ENCODE data around the gene AOC1.
"Not testable (repeated sequence)": the region's sequence is repeated elsewhere in the genome, so short reads cannot be mapped to it uniquely, and the experiment has no call there.

The AOC1 gene

DNA sequence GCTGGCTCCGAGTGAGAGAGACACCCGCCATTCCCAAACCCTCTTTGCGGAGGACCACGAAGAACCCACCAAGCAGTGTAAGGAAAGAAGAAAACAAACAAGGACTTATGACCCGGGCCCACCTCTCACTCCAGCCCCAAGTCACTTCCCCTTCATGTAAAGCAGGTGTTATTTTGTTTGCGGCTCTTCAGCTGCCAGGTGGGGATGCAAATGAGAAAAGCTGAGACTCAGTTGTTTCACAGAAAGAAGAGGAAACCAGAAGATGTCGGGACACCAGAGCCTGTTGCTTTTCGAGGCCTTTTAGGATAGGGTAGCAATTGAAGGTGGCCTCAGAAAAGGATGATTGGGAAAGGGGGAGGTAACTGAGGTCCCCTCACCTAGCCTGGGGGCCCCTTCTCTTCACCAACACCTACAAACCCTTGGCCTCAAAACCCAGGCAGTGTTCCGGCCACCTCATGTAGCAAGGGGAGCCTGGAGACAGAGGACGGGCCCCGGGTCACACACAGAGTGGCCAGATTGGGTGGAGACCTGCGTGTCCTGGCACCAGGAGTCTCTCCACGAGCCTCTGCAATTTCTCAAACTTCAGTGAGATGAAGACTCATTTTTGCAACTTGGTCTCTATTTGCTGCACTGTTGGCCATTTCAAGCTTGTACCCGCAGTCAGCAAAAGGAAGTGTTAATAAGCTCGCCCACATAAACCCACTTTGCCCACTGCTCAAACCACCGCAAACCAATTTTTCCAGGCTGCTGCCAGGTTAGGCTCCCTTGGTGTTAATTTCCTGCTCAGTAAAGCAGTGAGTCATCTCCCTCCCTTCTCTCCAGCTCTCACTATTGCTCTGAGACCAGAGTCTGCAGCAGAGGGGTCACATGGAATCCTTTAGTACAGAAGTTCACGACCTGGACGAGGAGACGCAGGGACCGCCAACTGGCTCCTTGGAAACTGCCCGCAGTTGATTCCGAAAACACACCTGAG, 45.5 kb downstream of the AOC1 start:
- peak; percentile 72 for DNase-seq (ENCODE audit: low read depth, low spot score)

DNA sequence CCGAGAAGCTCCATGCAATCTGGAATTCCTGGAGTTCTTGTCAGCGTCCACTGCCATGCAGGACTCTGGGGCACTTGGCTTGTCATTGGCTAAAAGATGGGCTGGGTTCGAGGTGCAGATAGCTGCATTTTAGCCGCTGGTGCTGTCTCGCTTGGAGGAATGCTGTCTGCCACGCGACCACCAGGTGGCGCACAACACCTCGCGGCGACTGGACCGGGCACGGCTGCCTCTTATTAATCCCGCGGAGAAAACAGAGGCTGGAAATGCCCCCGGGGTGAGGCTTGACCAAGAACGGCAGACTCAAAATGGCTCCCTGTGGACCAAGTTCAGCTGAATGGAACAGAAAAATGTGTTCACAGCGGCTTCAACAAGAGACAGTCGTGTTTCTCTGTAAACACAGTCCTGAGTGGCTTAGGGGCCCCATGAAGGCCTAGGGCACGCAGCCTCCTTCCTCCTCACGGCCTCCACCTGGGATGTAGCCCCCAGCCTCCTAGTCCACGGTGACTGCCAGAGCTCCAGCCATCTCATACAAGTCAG, 46.2 kb downstream of the AOC1 start:
- DNase-seq (ENCODE audit: low read depth, low spot score), result peak; percentile 89

DNA sequence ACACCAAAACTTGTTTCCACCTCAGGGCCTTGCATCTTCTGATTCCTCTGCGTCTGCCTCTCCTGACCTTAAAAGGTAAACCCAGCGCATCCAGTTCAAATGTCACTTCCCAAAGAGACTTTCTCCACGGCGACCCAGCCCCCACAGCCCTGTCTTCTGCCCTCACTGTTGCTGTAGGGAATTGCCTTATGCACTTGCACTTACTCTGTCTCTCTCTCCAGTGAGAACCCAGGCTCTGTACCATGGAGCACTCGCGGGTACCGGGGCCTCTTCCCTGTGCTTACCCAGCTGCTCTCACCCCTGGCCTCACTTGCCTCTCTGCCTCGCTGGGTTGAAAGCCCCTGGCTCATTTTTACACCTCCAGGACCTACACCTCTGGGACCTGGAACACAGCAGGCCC, 48.4 kb downstream of the AOC1 start:
- no peak for DNase-seq (ENCODE audit: low read depth, low spot score)

DNA sequence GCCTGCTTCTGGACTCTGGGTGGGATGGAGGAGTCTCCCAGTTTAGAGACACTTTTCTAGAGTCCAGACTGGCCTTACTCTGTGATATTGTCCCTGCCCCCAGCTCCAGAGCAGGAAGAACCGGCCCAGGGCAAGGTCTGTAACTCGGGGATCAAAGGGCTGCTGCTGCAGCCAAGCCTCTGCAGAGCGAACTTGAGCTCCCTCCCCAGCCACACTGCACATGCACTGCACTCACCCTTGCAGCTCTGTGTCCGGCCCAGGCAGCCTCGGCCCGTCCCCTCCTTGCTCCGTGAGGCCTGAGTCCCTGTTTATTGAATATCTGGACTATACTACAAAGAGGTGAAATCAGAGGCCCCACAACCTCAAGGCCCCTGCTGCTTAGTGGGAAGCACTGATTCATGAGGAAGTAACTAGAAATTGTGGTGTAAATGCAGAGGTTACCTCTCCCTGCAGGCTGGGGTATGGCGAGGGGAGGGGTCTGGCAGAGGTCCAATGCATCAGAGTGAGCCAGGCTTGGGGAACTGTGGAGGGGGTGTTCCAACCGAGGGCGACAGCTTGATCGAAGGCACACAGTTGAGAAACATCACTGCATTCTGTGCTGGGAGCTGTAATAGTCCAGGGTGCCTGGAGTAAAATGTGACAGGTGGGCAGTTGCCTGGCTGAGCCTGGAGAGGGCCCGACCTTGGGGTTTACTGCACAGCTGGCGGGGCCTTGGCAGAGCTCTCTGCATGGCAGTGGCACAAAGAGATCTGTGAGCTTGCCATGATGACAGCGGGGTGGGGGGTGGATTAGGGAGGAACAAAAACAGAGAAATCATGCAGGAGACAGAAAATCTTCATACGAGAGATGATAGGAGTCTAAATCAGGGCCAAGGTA, 49.1 kb downstream of the AOC1 start:
- peak; percentile 50 for DNase-seq (ENCODE audit: low read depth, low spot score)

DNA sequence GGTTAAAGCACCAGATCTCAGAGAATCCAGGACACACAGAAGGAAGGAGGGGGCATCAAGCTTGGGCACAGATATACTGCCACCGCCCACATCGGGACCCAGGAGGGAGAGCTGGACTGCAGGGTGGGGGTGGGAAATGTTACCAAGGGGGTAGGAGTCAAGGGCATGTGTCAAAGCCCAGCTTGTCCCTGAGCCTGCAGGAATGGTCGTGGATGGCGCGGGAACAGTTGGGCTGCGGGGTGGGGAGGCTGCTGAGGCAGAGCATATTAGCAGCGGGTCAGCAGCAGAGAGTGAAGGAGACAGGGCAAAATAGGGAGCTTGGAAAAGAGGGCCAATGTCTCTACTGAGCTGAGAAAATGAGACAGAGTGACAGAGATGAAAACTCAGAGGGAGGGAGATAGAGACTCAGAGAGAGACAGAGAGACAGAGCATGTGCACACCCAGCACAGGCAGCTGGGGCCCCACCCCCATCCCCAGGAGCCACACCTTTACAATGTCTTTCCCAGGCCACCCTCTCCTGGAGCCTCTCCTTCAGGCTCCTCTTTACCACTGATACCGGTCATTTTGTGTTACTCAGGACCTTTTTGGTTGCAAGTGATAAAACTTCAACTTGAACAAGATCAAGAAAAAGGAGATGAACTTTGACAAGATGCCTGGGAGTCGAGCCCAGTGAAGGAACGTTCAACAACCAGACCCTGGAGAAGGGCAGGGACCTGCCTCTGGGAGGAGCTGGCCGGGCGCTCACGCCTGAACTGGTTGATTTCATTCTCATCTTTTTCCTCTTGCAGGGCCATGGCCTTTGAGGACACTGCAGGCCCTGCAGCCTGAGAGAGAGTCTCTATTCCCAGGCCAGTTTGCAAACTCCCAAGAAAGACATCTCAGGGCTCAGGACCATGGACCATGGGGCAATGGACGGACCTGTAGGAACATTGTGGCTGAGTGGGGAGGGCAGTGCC, 50.0 kb downstream of the AOC1 start:
- no peak for DNase-seq (ENCODE audit: low read depth, low spot score)

DNA sequence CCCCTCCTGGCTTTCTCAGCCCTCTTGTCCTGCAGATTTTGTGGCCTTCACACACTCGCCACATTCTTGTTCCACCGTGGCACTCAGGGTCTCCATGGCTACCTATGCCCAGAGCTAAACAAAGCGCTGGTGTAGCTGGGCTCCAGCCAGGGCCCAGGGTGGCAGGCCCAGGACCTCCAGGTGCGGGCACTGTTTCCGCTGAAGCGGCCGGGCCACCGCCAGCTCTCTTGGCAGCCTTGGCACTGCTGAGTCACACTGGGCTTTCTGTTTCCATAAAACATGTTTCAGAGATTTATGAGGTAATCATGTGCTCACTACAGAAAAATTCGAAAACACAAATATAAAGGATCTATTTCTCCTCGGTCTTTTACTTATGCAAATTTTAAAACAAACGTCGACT, 51.3 kb downstream of the AOC1 start:
- DNase-seq (ENCODE audit: low read depth, low spot score), result peak; percentile 95

DNA sequence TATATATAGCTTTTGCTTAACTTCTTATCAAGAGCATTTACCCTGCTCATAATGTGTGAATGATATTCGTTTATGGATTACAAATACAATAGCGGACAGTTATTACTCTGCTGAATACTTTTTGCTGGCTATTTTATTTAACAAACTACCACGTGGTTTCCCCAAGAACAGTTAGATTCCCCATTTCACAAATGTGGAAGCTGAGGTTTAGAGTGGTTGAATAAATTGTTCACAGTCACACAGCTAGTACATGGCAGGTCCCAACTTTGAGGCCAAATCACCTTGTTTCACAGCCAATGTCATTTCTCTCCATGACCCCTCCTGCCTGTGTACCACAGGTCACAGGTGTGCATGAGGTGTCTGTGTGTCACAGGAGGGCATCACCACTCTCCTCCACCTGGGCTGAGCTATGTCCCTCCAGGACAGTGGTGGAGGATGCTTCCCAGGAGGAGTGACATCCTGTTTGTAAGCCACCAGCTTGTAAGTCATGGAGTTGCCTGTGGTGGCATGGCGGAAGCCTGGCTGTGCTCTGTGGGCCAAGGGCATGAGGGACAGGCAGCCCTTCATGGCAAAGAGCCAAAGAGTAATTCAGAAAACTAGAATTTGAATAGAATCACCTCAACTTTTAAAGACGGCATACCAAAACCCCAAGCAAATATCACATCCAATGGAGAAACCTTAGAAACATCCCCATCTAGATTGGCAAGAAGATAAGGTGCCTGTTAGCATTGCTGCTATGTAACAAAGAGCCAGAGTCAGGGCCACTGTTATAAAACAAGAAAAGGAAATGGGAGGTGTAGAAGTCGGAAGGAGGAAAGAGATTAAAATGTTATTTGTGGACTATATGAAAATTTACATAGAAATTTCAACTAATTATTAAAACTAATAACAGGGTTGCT, 51.9 kb downstream of the AOC1 start:
- DNase-seq (ENCODE audit: low read depth, low spot score), result no peak

DNA sequence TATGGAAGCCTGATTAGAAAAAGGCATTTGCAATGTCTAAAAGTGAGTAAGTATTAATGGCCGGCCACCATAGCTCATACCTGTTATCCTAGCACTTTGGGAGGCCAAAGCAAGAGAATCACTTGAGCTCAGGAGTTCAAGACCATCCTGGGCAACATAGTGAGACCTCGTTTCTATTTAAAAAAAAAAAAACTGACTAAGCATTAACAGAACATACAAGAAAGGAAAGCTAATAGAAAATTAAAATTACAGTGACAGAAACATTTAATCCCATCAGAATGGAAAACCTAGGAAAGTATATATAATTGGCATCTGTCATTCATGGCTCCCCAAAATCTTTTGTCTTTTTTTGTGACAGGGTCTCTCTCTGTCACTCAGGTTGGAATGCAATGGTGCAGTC, 55.9 kb downstream of the AOC1 start:
- DNase-seq (ENCODE audit: low read depth, low spot score), result no peak

DNA sequence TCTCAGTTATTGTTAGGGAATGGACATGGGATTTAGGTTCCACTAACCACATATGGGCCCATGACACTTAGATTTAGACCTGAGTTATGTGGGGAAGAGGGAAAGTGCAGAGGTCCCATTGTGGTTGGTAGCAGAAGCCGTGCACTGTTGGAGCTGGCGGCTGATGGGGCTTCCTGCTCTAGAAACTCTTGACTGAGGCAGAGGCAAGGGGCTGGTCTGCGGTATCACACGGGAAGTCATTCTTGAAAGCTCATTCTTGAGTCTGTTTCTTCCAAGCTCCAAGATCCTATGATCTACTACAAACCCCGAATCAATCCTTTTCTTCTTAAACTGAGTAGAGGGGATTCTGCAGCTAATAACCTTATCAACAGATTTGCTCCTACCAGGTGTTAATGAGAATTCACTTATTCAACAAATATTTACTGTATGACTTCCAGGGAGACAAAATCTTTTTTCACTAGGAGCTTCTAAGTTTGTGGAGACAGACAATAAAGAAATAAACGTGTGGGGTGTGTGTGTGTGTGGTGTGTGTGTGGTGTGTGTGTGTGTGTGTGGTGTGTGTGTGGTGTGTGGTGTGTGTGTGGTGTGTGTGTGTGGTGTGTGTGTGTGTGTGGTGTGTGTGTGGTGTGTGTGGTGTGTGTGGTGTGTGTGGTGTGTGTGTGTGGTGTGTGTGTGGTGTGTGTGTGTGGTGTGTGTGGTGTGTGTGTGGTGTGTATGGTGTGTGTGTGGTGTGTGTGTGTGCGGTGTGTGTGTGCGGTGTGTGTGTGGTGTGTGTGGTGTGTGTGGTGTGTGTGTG, 57.1 kb downstream of the AOC1 start:
- DNase-seq (ENCODE audit: low read depth, low spot score), result no peak

DNA sequence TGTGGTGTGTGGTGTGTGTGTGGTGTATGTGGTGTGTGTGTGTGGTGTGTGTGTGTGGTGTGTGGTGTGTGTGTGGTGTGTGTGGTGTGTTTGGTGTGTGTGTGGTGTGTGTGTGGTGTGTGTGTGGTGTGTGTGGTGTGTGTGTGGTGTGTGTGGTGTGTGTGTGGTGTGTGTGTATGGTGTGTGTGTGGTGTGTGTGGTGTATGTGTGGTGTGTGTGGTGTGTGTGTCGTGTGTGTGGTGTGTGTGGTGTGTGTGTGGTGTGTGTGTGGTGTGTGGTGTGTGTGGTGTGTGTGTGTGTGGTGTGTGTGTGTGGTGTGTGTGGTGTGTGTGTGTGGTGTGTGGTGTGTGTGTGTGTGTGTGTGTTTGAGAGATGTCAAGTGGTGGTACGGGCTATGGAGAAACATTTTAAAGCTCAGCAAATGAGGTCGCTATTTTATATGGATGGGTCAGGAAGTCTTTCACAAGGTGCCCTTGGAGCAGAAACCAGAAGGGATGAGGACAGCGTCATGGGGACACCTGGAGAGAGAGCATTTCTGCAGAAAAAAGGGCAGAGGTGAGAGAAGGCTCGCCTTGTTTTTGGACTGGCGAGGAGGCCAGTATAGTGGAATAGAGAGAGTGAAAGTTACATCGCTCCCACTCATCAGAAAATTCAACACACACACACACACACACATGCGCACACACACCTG, 58.1 kb downstream of the AOC1 start:
- DNase-seq (ENCODE audit: low read depth, low spot score), result not testable (repeated sequence)

DNA sequence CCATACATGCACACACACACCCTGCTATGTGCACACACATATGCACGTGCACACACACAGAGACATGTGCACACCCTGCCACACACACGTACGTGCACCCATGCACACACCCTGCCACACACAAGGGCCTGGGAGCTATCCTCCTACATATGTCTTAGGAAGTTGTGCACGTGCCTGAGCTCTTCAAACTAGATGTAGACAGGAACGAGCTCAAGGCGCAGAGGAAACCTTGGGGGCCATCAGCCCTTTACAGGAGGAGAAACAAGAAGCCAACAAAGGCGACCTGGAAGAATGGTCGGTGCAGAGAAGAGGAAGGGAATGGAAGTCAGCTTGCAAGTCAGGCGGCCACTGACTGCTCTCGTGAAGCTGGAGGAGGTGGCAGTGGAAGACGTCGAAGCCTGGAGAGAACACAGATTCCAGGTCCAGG, 58.7 kb downstream of the AOC1 start:
- no peak for DNase-seq (ENCODE audit: low read depth, low spot score)
